ENCODE data around the gene LY6G6C. TPM values are rescaled to one million over a fixed set of nuclear protein-coding genes. Genes with fewer than 3 reads are reported as not detected.

Gene LY6G6C
- total RNA-seq, 1 experiment from 2014 or later = not detected

DNA sequence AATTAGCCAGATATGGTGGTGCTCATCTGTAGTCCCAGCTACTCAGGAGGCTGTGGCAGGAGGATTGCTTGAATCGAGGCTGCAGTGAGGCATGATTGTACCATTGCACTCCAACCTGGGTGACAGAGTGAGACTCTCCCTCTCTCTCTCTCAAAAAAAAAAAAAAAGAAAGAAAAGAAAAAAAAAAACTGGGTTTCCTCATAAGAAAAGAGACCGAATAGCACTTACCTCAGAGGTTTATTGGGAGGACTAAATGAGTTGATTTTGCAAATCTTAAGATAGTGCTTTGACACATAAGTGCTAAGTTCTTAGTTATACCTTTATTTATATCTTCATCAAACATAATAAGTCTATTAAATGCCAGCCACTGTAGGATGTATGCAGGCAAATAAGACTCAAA, 49.3 kb upstream of the LY6G6C start:
- no peak overlapping the region for H2BK120ac ChIP-seq (ENCODE audit: low read depth, low read length, poor library complexity, severe bottlenecking)
- no peak overlapping the region for H3K27ac ChIP-seq (ENCODE audit: insufficient read length, low read depth, low read length)
- H4K5ac ChIP-seq (ENCODE audit: insufficient read length, low read depth, low read length) = no peak overlapping the region
- peaks cover 9 to 10% of the 10 kb centered on the region in 2 experiments for H3K4me1 Mint-ChIP-seq
- H3K18ac ChIP-seq (ENCODE audit: insufficient read length, low read depth, low read length) = no peak overlapping the region
- H3K27me3 Mint-ChIP-seq (ENCODE audit: low read depth) = no peaks in the 10 kb centered on the region; the same call in 1 of the 2 replicates
- H2BK15ac ChIP-seq (ENCODE audit: low read depth, low read length) = no peak overlapping the region
- no peak overlapping the region for H3K56ac ChIP-seq (ENCODE audit: insufficient read length, low read depth, low read length)
- H4K8ac ChIP-seq (replicated peaks; ENCODE audit: insufficient read length, low read depth, low read length) = no peak overlapping the region
- no peak overlapping the region for H3K4me3 Mint-ChIP-seq
- H3K23me2 ChIP-seq (ENCODE audit: insufficient read length, low read depth, low read length, poor library complexity, severe bottlenecking) = no peaks in the 10 kb centered on the region
- no peaks in the 10 kb centered on the region; a peak in 1 of 5 replicates for H3K9me3 Mint-ChIP-seq
- no peaks in the 10 kb centered on the region for H3K27me3 ChIP-seq (ENCODE audit: insufficient read depth, low read length)
- no peak overlapping the region for H2AFZ ChIP-seq (ENCODE audit: low read length)
- H3K4ac ChIP-seq (ENCODE audit: low read depth, low read length) = no peak overlapping the region
- H4K91ac ChIP-seq (ENCODE audit: insufficient read length, low read depth, low read length) = no peak overlapping the region
- H3K9me3 ChIP-seq (ENCODE audit: control insufficient read depth, low read depth, low read length) = no peaks in the 10 kb centered on the region
- H3K79me1 ChIP-seq (ENCODE audit: insufficient read depth, low read depth, low read length, poor library complexity, severe bottlenecking) = no peaks in the 10 kb centered on the region
- H3K4me2 ChIP-seq (ENCODE audit: insufficient read depth, insufficient read length, low read length) = no peak overlapping the region
- H3K23ac ChIP-seq (ENCODE audit: insufficient read length, low read depth, low read length) = no peak overlapping the region
- H3K9ac ChIP-seq (ENCODE audit: extremely low read depth, insufficient read length, low read length) = no peak overlapping the region
- TF ChIP-seq CTCF (conservative IDR thresholded peaks at IDR 0.05) = no peak
- H3K14ac ChIP-seq (ENCODE audit: insufficient read depth, low read length) = no peak overlapping the region
- no peak overlapping the region for H2BK20ac ChIP-seq (ENCODE audit: low read depth, low read length, poor library complexity, severe bottlenecking)
- no peak overlapping the region for H3T11ph ChIP-seq (ENCODE audit: low read length)
- no peak overlapping the region for H3K27ac Mint-ChIP-seq
- no peak overlapping the region for H2BK12ac ChIP-seq (ENCODE audit: insufficient read length, low read depth, low read length)
- H4K20me1 ChIP-seq (ENCODE audit: control insufficient read depth, insufficient read depth, insufficient read length) = no peaks in the 10 kb centered on the region
- no peak overlapping the region for H2AK5ac ChIP-seq (ENCODE audit: insufficient read length, low read length)
- no peaks in the 10 kb centered on the region for H3K79me2 ChIP-seq (ENCODE audit: insufficient read depth, low read length)
- no peak for DNase-seq
- H3K4me1 ChIP-seq (ENCODE audit: insufficient read depth, low read length) = no peaks in the 10 kb centered on the region
- no CpG with 5 or more reads among the region's 2 CpGs for WGBS (ENCODE audit: extremely low coverage, insufficient read length, low lambda C conversion rate)
- no peaks in the 10 kb centered on the region; a peak in 1 of 7 replicates for H3K36me3 Mint-ChIP-seq (ENCODE audit: insufficient read depth in 1 of 3, low read depth in 3 of 3)
- H2BK5ac ChIP-seq (ENCODE audit: insufficient read length, low read length) = no peak overlapping the region

Data from H9 (cell line).